Hepatocyte (in vitro differentiated cells): ENCODE data around the gene TSPAN32. TPM values are rescaled to one million over a fixed set of nuclear protein-coding genes. Genes with fewer than 3 reads are reported as not detected.

Experiments used
- DNase-seq: peaks from one replicate; pipeline ENCODE4 v3.0.0-alpha.2; 2016; ENCODE audit warnings: low spot score
- H2AFZ ChIP-seq: fragments of 200-600 bp; sonication (generic); 2 replicates; pipeline ENCODE4 v1.6.0; 2016; ENCODE audit warnings: antibody characterized with exemption, mild to moderate bottlenecking
- H3K27ac ChIP-seq: fragments of 200-600 bp; sonication (generic); 2 replicates; pipeline ENCODE4 v1.5.1; 2016; ENCODE audit warnings: mild to moderate bottlenecking
- H3K27me3 ChIP-seq: fragments of 200-600 bp; sonication (generic); 2 replicates; pipeline ENCODE4 v1.6.1; 2016
- H3K36me3 ChIP-seq: fragments of 200-600 bp; sonication (generic); replicated peaks from 2 replicates; pipeline ENCODE4 v1.5.1; 2016; ENCODE audit warnings: low read depth; ENCODE audit not compliant: insufficient read depth
- H3K4me1 ChIP-seq: fragments of 200-600 bp; sonication (generic); 2 replicates; pipeline ENCODE4 v1.5.1; 2016; ENCODE audit warnings: mild to moderate bottlenecking, moderate library complexity; ENCODE audit not compliant: insufficient read depth
- H3K4me2 ChIP-seq: fragments of 200-600 bp; sonication (generic); 2 replicates; pipeline ENCODE4 v1.6.0; 2016
- H3K4me3 ChIP-seq: fragments of 200-600 bp; sonication (generic); 2 replicates; pipeline ENCODE4 v1.5.1; 2016; ENCODE audit warnings: mild to moderate bottlenecking
- H3K79me2 ChIP-seq: fragments of 200-600 bp; sonication (generic); 2 replicates; pipeline ENCODE4 v1.6.0; 2017; ENCODE audit warnings: mild to moderate bottlenecking
- H3K9me2 ChIP-seq: fragments of 200-600 bp; sonication (generic); replicated peaks from 2 replicates; pipeline ENCODE4 v1.6.0; 2017; ENCODE audit warnings: mild to moderate bottlenecking; ENCODE audit not compliant: insufficient read depth
- H3K9me3 ChIP-seq: fragments of 200-600 bp; sonication (generic); 2 replicates; pipeline ENCODE4 v1.5.1; 2016; ENCODE audit warnings: low read depth, mild to moderate bottlenecking
- H4K20me1 ChIP-seq: fragments of 200-600 bp; sonication (generic); 2 replicates; pipeline ENCODE4 v1.6.0; 2016; ENCODE audit warnings: mild to moderate bottlenecking; ENCODE audit not compliant: insufficient read depth, poor library complexity, severe bottlenecking
- CTCF ChIP-seq: fragments of 200-600 bp; sonication (generic); IDR thresholded peaks from 2 replicates; pipeline ENCODE4 v1.5.1; 2016; ENCODE audit warnings: antibody characterized with exemption, mild to moderate bottlenecking; ENCODE audit not compliant: poor library complexity
- EZH2 ChIP-seq: fragments of 200-600 bp; sonication (generic); IDR thresholded peaks from 2 replicates; pipeline ENCODE4 v1.6.1; 2016; ENCODE audit warnings: antibody characterized with exemption, mild to moderate bottlenecking, borderline replicate concordance
- EZH2phosphoT487 ChIP-seq: fragments of 200-600 bp; sonication (generic); IDR thresholded peaks from one replicate; pipeline ENCODE4 v1.6.1; 2018; ENCODE audit warnings: antibody characterized with exemption, mild to moderate bottlenecking, low read depth, moderate library complexity; ENCODE audit not compliant: unreplicated experiment, severe bottlenecking
- WGBS: methylation state at CpG from one replicate; pipeline ENCODE4 v1.1.6; 2016; ENCODE audit warnings: low lambda C conversion rate; ENCODE audit errors: missing lambda C conversion rate; 5-methylcytosine and 5-hydroxymethylcytosine counted together
- polyA plus RNA-seq: library from polyadenylated mRNA; unstranded; fragments of >200 nt; fragmentation: Nextera tagmentation; extraction: Ambion mirVana; gene quantifications from 2 replicates; pipeline ENCODE4 v1.2.1, GENCODE V29; 2016
- total RNA-seq: library from RNA; depleted of rRNA; stranded (reverse); fragments of >200 nt; gene quantifications from 2 replicates; pipeline ENCODE4 v1.2.3, GENCODE V29; 2014

TSPAN32 gene
- total and polyA plus RNA-seq, 2 experiments from 2014 or later = 1.5 to 4.8 TPM

DNA sequence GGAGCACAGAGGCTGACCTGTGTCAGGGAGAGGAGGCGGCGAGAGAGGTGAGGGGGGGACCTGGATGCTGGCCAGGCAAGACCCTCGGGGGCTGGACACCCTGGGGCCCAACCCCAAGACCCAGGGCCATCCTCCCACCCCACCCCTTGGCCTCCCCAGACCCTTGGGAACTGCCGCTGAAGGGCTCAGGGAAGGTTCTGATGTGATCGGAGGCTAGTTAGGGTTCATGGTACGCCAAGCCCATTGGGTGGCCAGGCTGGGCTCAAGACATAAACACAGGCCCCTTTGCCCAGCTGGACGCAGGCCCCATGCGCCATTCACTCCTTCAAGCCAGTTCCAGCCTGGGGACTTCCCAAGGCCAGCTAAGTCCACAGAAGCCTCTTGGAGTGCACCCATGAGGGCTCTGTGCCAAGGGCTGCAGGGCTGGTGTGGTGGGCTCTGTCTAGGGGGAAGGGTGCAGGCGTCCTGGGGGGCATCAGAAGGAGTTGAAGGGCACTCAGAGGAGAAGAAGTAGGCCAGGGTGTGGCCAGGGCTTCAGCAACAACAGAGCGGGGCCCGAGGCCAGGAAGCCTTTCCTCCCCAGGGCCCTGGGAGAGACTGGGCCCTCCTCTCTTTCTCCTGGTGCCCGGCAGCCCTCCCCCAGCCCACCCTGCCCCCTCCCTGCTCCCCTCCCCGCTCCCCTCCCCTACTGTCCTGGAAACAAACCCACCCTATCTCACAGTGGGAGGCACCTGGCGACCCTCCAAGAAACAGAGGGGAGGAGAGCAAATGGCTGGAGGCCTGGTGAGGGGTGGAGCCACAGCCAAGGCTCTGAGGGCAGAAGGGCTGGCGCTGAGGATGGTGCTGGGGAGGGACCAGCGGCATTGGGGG lies 12.9 kb downstream of the TSPAN32 start:
- no peaks in the 10 kb centered on the region for H3K27me3 ChIP-seq
- peaks cover 13% of the 10 kb centered on the region for H3K4me1 ChIP-seq
- peak; percentile 87 for DNase-seq

GRCh38 chr11:2315395-2316168 lies 13.8 kb downstream of the TSPAN32 start:
- no peaks in the 10 kb centered on the region for H3K9me3 ChIP-seq
- TF ChIP-seq CTCF = no peak
- no peak for TF ChIP-seq EZH2
- no peak for TF ChIP-seq EZH2phosphoT487
- H3K27me3 ChIP-seq = no peaks in the 10 kb centered on the region
- no peaks in the 10 kb centered on the region for H3K36me3 ChIP-seq
- H3K9me2 ChIP-seq = no peaks in the 10 kb centered on the region
- H3K79me2 ChIP-seq = no peaks in the 10 kb centered on the region
- peaks cover 13% of the 10 kb centered on the region for H3K4me1 ChIP-seq
- H3K4me2 ChIP-seq = no peak overlapping the region
- no peak overlapping the region for H3K4me3 ChIP-seq
- no peak for DNase-seq
- WGBS = 97% methylated on average over 14 of the region's 25 CpGs
- H2AFZ ChIP-seq = no peak overlapping the region
- no peaks in the 10 kb centered on the region for H4K20me1 ChIP-seq
- peak overlapping the region; percentile 70 for H3K27ac ChIP-seq

More for the DNA sequence above, 12.9 kb downstream of the TSPAN32 start:
- Histone ChIP-seq H3K9me3 (no peaks in the 10 kb centered on the region), H3K27ac (peak overlapping the region; percentile 84), H3K9me2 (no peaks in the 10 kb centered on the region), H3K36me3 (no peaks in the 10 kb centered on the region), H3K79me2 (no peaks in the 10 kb centered on the region), H3K4me2 (peak overlapping the region; percentile 19), H4K20me1 (no peaks in the 10 kb centered on the region), H3K4me3 (no peak overlapping the region), H2AFZ (no peak overlapping the region)
- WGBS = 74% methylated on average over 13 of the region's 16 CpGs
- TF ChIP-seq EZH2 (no peak), CTCF (no peak), EZH2phosphoT487 (no peak)

GRCh38 chr11:2316169-2316962 lies 14.6 kb downstream of the TSPAN32 start:
- TF ChIP-seq CTCF (no peak), EZH2 (no peak)
- WGBS = 87% methylated on average over 14 of the region's 23 CpGs
- H3K4me1 ChIP-seq = peaks cover 13% of the 10 kb centered on the region
- no peaks in the 10 kb centered on the region for H3K9me2 ChIP-seq
- H3K27me3 ChIP-seq = no peaks in the 10 kb centered on the region
- no peak overlapping the region for H3K4me2 ChIP-seq
- no peak overlapping the region for H3K27ac ChIP-seq
- no peak overlapping the region for H3K4me3 ChIP-seq
- no peaks in the 10 kb centered on the region for H3K36me3 ChIP-seq
- no peaks in the 10 kb centered on the region for H3K79me2 ChIP-seq
- H2AFZ ChIP-seq = no peak overlapping the region
- peak; percentile 3 for DNase-seq
- H3K9me3 ChIP-seq = no peaks in the 10 kb centered on the region
- H4K20me1 ChIP-seq = no peaks in the 10 kb centered on the region
